UCSD-AML1 (cell line): ENCODE data around the gene CTF1.
A peak's percentile ranks its signal among the peaks of the same experiment; 100 is the strongest.
"Not testable (repeated sequence)": the region's sequence is repeated elsewhere in the genome, so short reads cannot be mapped to it uniquely, and the experiment has no call there.

Experiments used
- DNase-seq: peaks from one replicate; lab custom pipeline; 2025; ENCODE audit not compliant: unreplicated experiment; lab: John Stamatoyannopoulos, UW

The CTF1 gene

GRCh38 chr16:30887927-30888326 is 8.5 kb upstream of the CTF1 start:
- DNase-seq, result no peak

- DNase-seq, result no peak
Observed at GRCh38 chr16:30888856-30889499, 7.4 kb upstream of the CTF1 start.

- no peak for DNase-seq
Observed at GRCh38 chr16:30889721-30890120, 6.7 kb upstream of the CTF1 start.

GRCh38 chr16:30891043-30891823 is 5.2 kb upstream of the CTF1 start:
- not testable (repeated sequence) for DNase-seq

- no peak for DNase-seq
Observed at GRCh38 chr16:30892670-30893416, 3.6 kb upstream of the CTF1 start.

- no peak for DNase-seq
Observed at GRCh38 chr16:30893417-30893743, 3.0 kb upstream of the CTF1 start.

GRCh38 chr16:30893744-30894539 is 2.5 kb upstream of the CTF1 start, which contains the start of gene BCL7C:
TSS of gene BCL7C (minus strand) at chr16:30894077. CDS start at chr16:30893944, 133 bp downstream.
- peak; percentile 94 for DNase-seq

GRCh38 chr16:30894540-30895368 is 1.7 kb upstream of the CTF1 start:
- no peak for DNase-seq

- DNase-seq, result no peak
Observed at GRCh38 chr16:30895627-30896260, 670 bp upstream of the CTF1 start.

GRCh38 chr16:30896889-30897733 is 697 bp downstream of the CTF1 start:
- no peak for DNase-seq

GRCh38 chr16:30899794-30900193 is 3.4 kb downstream of the CTF1 start:
- DNase-seq, result no peak

- DNase-seq, result no peak
Observed at GRCh38 chr16:30900588-30900987, 4.2 kb downstream of the CTF1 start.

- DNase-seq, result no peak
Observed at GRCh38 chr16:30901201-30902028, 5.0 kb downstream of the CTF1 start.

GRCh38 chr16:30902029-30902972 is 5.9 kb downstream of the CTF1 start:
- DNase-seq, result peak; percentile 78

GRCh38 chr16:30903002-30903401 is 6.6 kb downstream of the CTF1 start:
- peak; percentile 60 for DNase-seq

- peak; percentile 81 for DNase-seq
Observed at GRCh38 chr16:30903596-30903995, 7.2 kb downstream of the CTF1 start.
